HEK293T (cell line): Measurements from ENCODE around the gene HSPG2.

Experiments used
- BHLHE40 ChIP-seq: fragments of 450-650 bp; IDR thresholded peaks from 2 replicates; pipeline ENCODE4 v1.6.1; 2016; ENCODE audit warnings: mild to moderate bottlenecking, moderate library complexity, borderline replicate concordance
- ELF4 ChIP-seq: fragments of 450-650 bp; IDR thresholded peaks from 2 replicates; pipeline ENCODE4 v1.6.1; 2017; ENCODE audit warnings: antibody characterized with exemption
- FOXA1 ChIP-seq: fragments of 450-650 bp; IDR thresholded peaks from 2 replicates; pipeline ENCODE4 v1.6.1; 2016; ENCODE audit warnings: mild to moderate bottlenecking
- FOXM1 ChIP-seq: fragments of 450-650 bp; IDR thresholded peaks from 2 replicates; pipeline ENCODE4 v1.6.1; 2017; ENCODE audit warnings: mild to moderate bottlenecking, borderline replicate concordance
- L3MBTL2 ChIP-seq: fragments of 450-650 bp; conservative IDR thresholded peaks from 2 replicates; pipeline ENCODE4 v1.6.1; 2016; ENCODE audit warnings: mild to moderate bottlenecking
- NFRKB ChIP-seq: fragments of 450-650 bp; IDR thresholded peaks from 2 replicates; pipeline ENCODE4 v1.6.1; 2016; ENCODE audit warnings: mild to moderate bottlenecking, moderate library complexity
- SUZ12 ChIP-seq: fragments of 450-650 bp; IDR thresholded peaks from 2 replicates; pipeline ENCODE4 v1.6.1; 2016; ENCODE audit warnings: mild to moderate bottlenecking
- TARDBP ChIP-seq: fragments of 450-650 bp; IDR thresholded peaks from 2 replicates; pipeline ENCODE4 v1.6.1; 2016
- ZNF384 ChIP-seq: fragments of 450-650 bp; IDR thresholded peaks from 2 replicates; pipeline ENCODE4 v1.6.1; 2016
- TF ChIP-seq, protein P1 (sequence below): fragments of 450-650 bp; IDR thresholded peaks from 2 replicates; pipeline ENCODE4 v1.6.1; 2016

DNA sequence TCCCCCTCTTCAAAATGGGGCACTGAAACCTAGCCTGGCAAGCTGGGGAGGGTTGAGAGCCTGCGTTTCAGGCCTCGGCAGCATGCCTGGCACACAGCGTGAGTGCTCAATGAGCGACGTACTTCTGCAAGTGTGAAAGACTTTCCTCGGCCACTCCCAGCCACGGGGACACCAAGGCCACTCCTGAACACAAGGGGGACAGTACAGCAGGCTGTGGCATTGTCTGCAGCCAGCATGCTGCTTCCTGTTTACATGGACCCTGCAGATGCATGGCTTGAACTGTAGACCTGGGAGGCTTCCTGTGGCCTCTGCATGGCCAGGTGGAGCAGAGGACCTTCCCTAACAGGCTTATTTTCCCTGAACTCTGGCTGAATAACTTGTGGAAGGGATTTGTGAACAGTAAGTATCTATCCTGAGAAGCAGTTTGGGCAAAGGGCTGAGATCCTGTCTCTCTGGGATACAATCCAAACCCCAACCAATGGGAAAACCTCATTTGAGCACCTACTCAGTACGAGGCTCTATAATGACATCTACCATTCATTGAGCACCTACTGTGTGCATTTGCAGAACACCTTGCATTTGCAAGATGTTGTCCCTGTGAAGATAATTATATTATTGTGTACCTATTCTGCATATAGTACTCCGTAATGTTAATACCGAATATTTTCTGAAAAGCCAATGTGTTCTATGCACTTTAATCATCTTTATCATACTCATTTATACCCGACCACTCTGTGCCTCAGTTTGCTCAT is 9.9 kb upstream of the HSPG2 start:
- TF ChIP-seq BHLHE40: no peak
- TF ChIP-seq NFRKB: no peak
- TF ChIP-seq ELF4: no peak
- no peak for TF ChIP-seq L3MBTL2
- no peak for TF ChIP-seq SUZ12
- TF ChIP-seq ZNF384: no peak
- TF ChIP-seq TARDBP: no peak
- no peak for TF ChIP-seq FOXM1
- TF ChIP-seq, protein P1, sequence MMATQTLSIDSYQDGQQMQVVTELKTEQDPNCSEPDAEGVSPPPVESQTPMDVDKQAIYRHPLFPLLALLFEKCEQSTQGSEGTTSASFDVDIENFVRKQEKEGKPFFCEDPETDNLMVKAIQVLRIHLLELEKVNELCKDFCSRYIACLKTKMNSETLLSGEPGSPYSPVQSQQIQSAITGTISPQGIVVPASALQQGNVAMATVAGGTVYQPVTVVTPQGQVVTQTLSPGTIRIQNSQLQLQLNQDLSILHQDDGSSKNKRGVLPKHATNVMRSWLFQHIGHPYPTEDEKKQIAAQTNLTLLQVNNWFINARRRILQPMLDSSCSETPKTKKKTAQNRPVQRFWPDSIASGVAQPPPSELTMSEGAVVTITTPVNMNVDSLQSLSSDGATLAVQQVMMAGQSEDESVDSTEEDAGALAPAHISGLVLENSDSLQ: no peak
- TF ChIP-seq FOXA1: no peak
